Activated naive CD4-positive, alpha-beta T cell treated with anti-CD3 and anti-CD28 coated beads, Interleukin-2, amount 10 ng/mL, durations not matched to agents 7 days and 5 days (primary cell): ENCODE data around the gene LBHD2.
"Not testable (repeated sequence)": the region's sequence is repeated elsewhere in the genome, so short reads cannot be mapped to it uniquely, and the experiment has no call there.

Source experiments
- CTCF ChIA-PET: fragments of 350-600 bp; sonication (Branson Sonifier 250); formaldehyde crosslinking; loops from one replicate; lab custom pipeline; 2021; ENCODE audit warnings: antibody characterized with exemption; lab: Charles Lee
- DNase-seq: peaks from one replicate; pipeline ENCODE4 v3.0.0-alpha.2; 2020
- H3K27ac Mint-ChIP-seq: one replicate; pipeline ENCODE4 v1.8.0; 2021; ENCODE audit warnings: mild to moderate bottlenecking, moderate library complexity, mixed read lengths
- H3K27me3 Mint-ChIP-seq: one replicate; pipeline ENCODE4 v1.8.0; 2021; ENCODE audit warnings: mild to moderate bottlenecking, mixed read lengths
- H3K36me3 Mint-ChIP-seq: one replicate; pipeline ENCODE4 v1.8.0; 2021; ENCODE audit warnings: mixed read lengths
- H3K4me1 Mint-ChIP-seq: one replicate; pipeline ENCODE4 v1.8.0; 2021; ENCODE audit warnings: mixed read lengths
- H3K4me3 Mint-ChIP-seq: one replicate; pipeline ENCODE4 v1.8.0; 2021; ENCODE audit warnings: mild to moderate bottlenecking, moderate library complexity, mixed read lengths
- H3K9me3 Mint-ChIP-seq: one replicate; pipeline ENCODE4 v1.8.0; 2021; ENCODE audit warnings: mixed read lengths

LBHD2 gene

GRCh38 chr14:103110681-103111231, 26.7 kb downstream of the LBHD2 start:
- H3K9me3 Mint-ChIP-seq, result no peaks in the 10 kb centered on the region
- no peak for DNase-seq
- no peak overlapping the region for H3K4me3 Mint-ChIP-seq
- CTCF ChIA-PET, result no interaction called here
- H3K4me1 Mint-ChIP-seq, result peaks cover 6% of the 10 kb centered on the region
- H3K36me3 Mint-ChIP-seq, result no peaks in the 10 kb centered on the region
- peaks cover 24% of the 10 kb centered on the region for H3K27me3 Mint-ChIP-seq
- H3K27ac Mint-ChIP-seq, result peak overlapping the region; percentile 65

- Mint-ChIP-seq H3K36me3 (no peaks in the 10 kb centered on the region), H3K27ac (no peak overlapping the region), H3K4me3 (no peak overlapping the region), H3K4me1 (peaks cover 9% of the 10 kb centered on the region), H3K9me3 (no peaks in the 10 kb centered on the region), H3K27me3 (peaks cover 18% of the 10 kb centered on the region)
- CTCF ChIA-PET, result no interaction called here
- no peak for DNase-seq
These were observed 27.3 kb downstream of the LBHD2 start for GRCh38 chr14:103111232-103111868.

GRCh38 chr14:103112400-103113243, 28.6 kb downstream of the LBHD2 start:
- DNase-seq, result no peak
- Mint-ChIP-seq H3K27me3 (peaks cover 8% of the 10 kb centered on the region), H3K9me3 (no peaks in the 10 kb centered on the region), H3K4me3 (no peak overlapping the region), H3K4me1 (peaks cover 9% of the 10 kb centered on the region), H3K27ac (no peak overlapping the region), H3K36me3 (no peaks in the 10 kb centered on the region)
- CTCF ChIA-PET, result no interaction called here

GRCh38 chr14:103113303-103113702, 29.3 kb downstream of the LBHD2 start:
- Mint-ChIP-seq H3K27ac (no peak overlapping the region), H3K36me3 (no peaks in the 10 kb centered on the region), H3K27me3 (peaks cover 12% of the 10 kb centered on the region), H3K9me3 (no peaks in the 10 kb centered on the region), H3K4me3 (no peak overlapping the region), H3K4me1 (peaks cover 9% of the 10 kb centered on the region)
- no peak for DNase-seq
- CTCF ChIA-PET, result no interaction called here

GRCh38 chr14:103113774-103114173, 29.8 kb downstream of the LBHD2 start:
- Mint-ChIP-seq H3K4me3 (no peak overlapping the region), H3K27ac (no peak overlapping the region), H3K36me3 (no peaks in the 10 kb centered on the region), H3K4me1 (peaks cover 9% of the 10 kb centered on the region), H3K27me3 (peaks cover 16% of the 10 kb centered on the region), H3K9me3 (no peaks in the 10 kb centered on the region)
- CTCF ChIA-PET, result no interaction called here
- no peak for DNase-seq

- CTCF ChIA-PET, result interaction anchor here (2.2 kb wide), 1 partner anchor 11 kb away, joined by 5 read pairs; no protein-coding TSS in a partner anchor
- H3K4me1 Mint-ChIP-seq, H3K4me3 Mint-ChIP-seq, H3K9me3 Mint-ChIP-seq, H3K36me3 Mint-ChIP-seq, H3K27ac Mint-ChIP-seq: not testable (repeated sequence)
- H3K27me3 Mint-ChIP-seq, result peaks cover 27% of the 10 kb centered on the region
- DNase-seq, result peak; percentile 32
These were observed 31.2 kb downstream of the LBHD2 start for GRCh38 chr14:103115086-103115679.

- H3K27me3 Mint-ChIP-seq, result peaks cover 29% of the 10 kb centered on the region
- no peak overlapping the region for H3K27ac Mint-ChIP-seq
- CTCF ChIA-PET, result interaction anchor here (2.2 kb wide), 1 partner anchor 11 kb away, joined by 5 read pairs; no protein-coding TSS in a partner anchor
- peaks cover 9% of the 10 kb centered on the region for H3K4me1 Mint-ChIP-seq
- DNase-seq, result no peak
- H3K9me3 Mint-ChIP-seq, result no peaks in the 10 kb centered on the region
- H3K4me3 Mint-ChIP-seq, result no peak overlapping the region
- H3K36me3 Mint-ChIP-seq, result no peaks in the 10 kb centered on the region
These were observed 32.0 kb downstream of the LBHD2 start for GRCh38 chr14:103115845-103116572.

- CTCF ChIA-PET, result interaction anchor here (1.1 to 2.2 kb wide), 2 partner anchors 12 to 24 kb away, joined by 3 to 5 read pairs; no protein-coding TSS in a partner anchor
- H3K4me3 Mint-ChIP-seq, result no peak overlapping the region
- no peaks in the 10 kb centered on the region for H3K9me3 Mint-ChIP-seq
- peaks cover 33% of the 10 kb centered on the region for H3K27me3 Mint-ChIP-seq
- no peak for DNase-seq
- H3K27ac Mint-ChIP-seq, result no peak overlapping the region
- no peaks in the 10 kb centered on the region for H3K36me3 Mint-ChIP-seq
- peaks cover 9% of the 10 kb centered on the region for H3K4me1 Mint-ChIP-seq
These were observed 32.6 kb downstream of the LBHD2 start for GRCh38 chr14:103116636-103117035.

GRCh38 chr14:103117499-103117898, 33.5 kb downstream of the LBHD2 start:
- peaks cover 42% of the 10 kb centered on the region for H3K27me3 Mint-ChIP-seq
- CTCF ChIA-PET, result interaction anchor here (0.6 to 1.5 kb wide), 3 partner anchors 12 to 242 kb away, joined by 3 to 5 read pairs (median 3); no protein-coding TSS in a partner anchor
- H3K9me3 Mint-ChIP-seq, H3K36me3 Mint-ChIP-seq, H3K4me1 Mint-ChIP-seq, H3K27ac Mint-ChIP-seq, H3K4me3 Mint-ChIP-seq, DNase-seq: not testable (repeated sequence)

- no peak for DNase-seq
- H3K4me1 Mint-ChIP-seq, result peaks cover 9% of the 10 kb centered on the region
- no peaks in the 10 kb centered on the region for H3K9me3 Mint-ChIP-seq
- no peak overlapping the region for H3K4me3 Mint-ChIP-seq
- CTCF ChIA-PET, result interaction anchor here (0.6 to 1.5 kb wide), 3 partner anchors 13 to 243 kb away, joined by 3 to 5 read pairs (median 3); no protein-coding TSS in a partner anchor
- H3K27me3 Mint-ChIP-seq, result peaks cover 49% of the 10 kb centered on the region
- no peak overlapping the region for H3K27ac Mint-ChIP-seq
- no peaks in the 10 kb centered on the region for H3K36me3 Mint-ChIP-seq
These were observed 34.1 kb downstream of the LBHD2 start for GRCh38 chr14:103118018-103118662.

GRCh38 chr14:103118663-103119404, 34.8 kb downstream of the LBHD2 start:
- no peak for DNase-seq
- Mint-ChIP-seq H3K9me3 (no peaks in the 10 kb centered on the region), H3K4me3 (no peak overlapping the region), H3K36me3 (no peaks in the 10 kb centered on the region), H3K27me3 (peaks cover 55% of the 10 kb centered on the region), H3K27ac (no peak overlapping the region), H3K4me1 (peaks cover 9% of the 10 kb centered on the region)
- CTCF ChIA-PET, result interaction anchor here (0.6 to 1.6 kb wide), 4 partner anchors 13 to 172 kb away, joined by 3 to 5 read pairs (median 3); no protein-coding TSS in a partner anchor

- peaks cover 62% of the 10 kb centered on the region for H3K27me3 Mint-ChIP-seq
- not testable (repeated sequence) for H3K36me3 Mint-ChIP-seq, H3K27ac Mint-ChIP-seq, H3K4me1 Mint-ChIP-seq, H3K4me3 Mint-ChIP-seq, DNase-seq, H3K9me3 Mint-ChIP-seq
- CTCF ChIA-PET, result interaction anchor here (0.6 to 1.6 kb wide), 2 partner anchors 15 to 130 kb away, joined by 3 read pairs; no protein-coding TSS in a partner anchor
These were observed 35.5 kb downstream of the LBHD2 start for GRCh38 chr14:103119527-103119926.
